K562 (cell line): ENCODE measurements around the gene CALHM4. TPM values are rescaled to one million over a fixed set of nuclear protein-coding genes. Genes with fewer than 3 reads are reported as not detected.

ENCODE experiments used
- ATAC-seq: fragments of 200-7000 bp; cut with Tn5 transposase; 3 replicates; pipeline ENCODE4 v1.9.1; 2020; ENCODE audit warnings: moderate library complexity
- BruUV-seq: library from RNA; stranded (reverse); fragments of 400-500 nt; replicated peaks from 2 replicates; lab custom pipeline; 2021; lab: Mats Ljungman, UMichigan
- CTCF ChIA-PET: fragments of 300-600 bp; formaldehyde crosslinking; extraction: SDS; loops from one replicate; lab custom pipeline; 2021; ENCODE audit warnings: low intra/inter-chr PET ratio; lab: Yijun Ruan, JAX
- POLR2A ChIA-PET: fragments of 300-600, 350-650 bp; sonication (Branson Sonifier 250); formaldehyde crosslinking; extraction: SDS; loops from one replicate; lab custom pipeline; 2021; ENCODE audit warnings: antibody characterized with exemption, inconsistent platforms; lab: Yijun Ruan, JAX
- DNase-seq, 4 experiments: peaks; one replicate each; pipeline versions ENCODE4 v3.0.0 to v3.0.0-alpha.2; 2011 to 2018; ENCODE audit warnings: low spot score in 3 of 4, mixed read lengths in 3 of 4; ENCODE audit errors: extremely low read depth in 1 of 4
- FAIRE-seq: peaks from 2 replicates; lab custom pipeline; 2011; peaks lifted over from hg19 to GRCh38; lab: Jason Lieb, UNC
- H2AFZ ChIP-seq: 2 replicates; pipeline ENCODE4 v1.6.0; 2011; ENCODE audit warnings: low read depth, low read length, control low read depth, inconsistent platforms
- H3K27ac ChIP-seq: fragments of 200-600 bp; 3 replicates; pipeline ENCODE4 v1.8.0; 2011; ENCODE audit warnings: low read depth, mild to moderate bottlenecking, control low read depth, inconsistent platforms, low read length, moderate library complexity, mixed read lengths; ENCODE audit errors: extremely low read depth
- H3K27me3 ChIP-seq, 2 experiments: fragments of 300-600 bp in 1 of 2; 2 replicates in 1 of 2; 3 replicates in 1 of 2; pipeline versions ENCODE4 v1.6.0 to v1.8.0; 2011; ENCODE audit warnings: inconsistent platforms in 2 of 2, low read length in 2 of 2, mild to moderate bottlenecking in 1 of 2, mixed read lengths in 1 of 2, moderate library complexity in 1 of 2; ENCODE audit not compliant: control insufficient read depth in 2 of 2, insufficient read depth in 2 of 2
- H3K36me3 ChIP-seq: fragments of 300-600 bp; 3 replicates; pipeline ENCODE4 v1.8.0; 2011; ENCODE audit warnings: mild to moderate bottlenecking, low read length, inconsistent platforms; ENCODE audit not compliant: control insufficient read depth, insufficient read depth
- H3K4me1 ChIP-seq, 2 experiments: fragments of 200-600 bp in 1 of 2; replicated peaks in 1 of 2; 2 replicates in 1 of 2; 3 replicates in 1 of 2; pipeline versions ENCODE4 v1.5.1 to v1.8.0; 2011; ENCODE audit warnings: inconsistent platforms in 2 of 2, low read length in 2 of 2, mild to moderate bottlenecking in 1 of 2, mixed read lengths in 1 of 2, moderate library complexity in 1 of 2; ENCODE audit not compliant: control insufficient read depth in 2 of 2, insufficient read depth in 2 of 2
- H3K4me2 ChIP-seq: 2 replicates; pipeline ENCODE4 v1.6.1; 2011; ENCODE audit warnings: low read length, control low read depth, inconsistent platforms, mixed read lengths; ENCODE audit not compliant: insufficient read depth
- H3K4me3 ChIP-seq: fragments of 200-600 bp; sonication (generic), shearing (Covaris generic); 2 replicates; pipeline ENCODE4 v1.5.1; 2016; ENCODE audit warnings: control low read depth, inconsistent platforms
- H3K79me2 ChIP-seq: fragments of 200-600 bp; 3 replicates; pipeline ENCODE4 v1.8.0; 2011; ENCODE audit warnings: low read length, inconsistent platforms; ENCODE audit not compliant: control insufficient read depth, insufficient read depth
- H3K9ac ChIP-seq, 2 experiments: 2 replicates each; pipeline versions ENCODE4 v1.6.0 to v1.6.1; 2011; ENCODE audit warnings: low read depth in 2 of 2, low read length in 2 of 2, control low read depth in 1 of 2, inconsistent platforms in 1 of 2, mild to moderate bottlenecking in 1 of 2, mixed read lengths in 1 of 2; ENCODE audit not compliant: insufficient read depth in 1 of 2
- H3K9me1 ChIP-seq: one replicate; pipeline ENCODE4 v1.6.0; 2011; ENCODE audit warnings: inconsistent platforms, mild to moderate bottlenecking, low read length, moderate library complexity; ENCODE audit not compliant: control insufficient read depth, insufficient read depth
- H3K9me3 ChIP-seq: replicated peaks from 2 replicates; pipeline ENCODE4 v1.5.1; 2011; ENCODE audit warnings: low read depth, low read length, inconsistent platforms; ENCODE audit not compliant: control insufficient read depth, insufficient read depth
- H4K20me1 ChIP-seq: replicated peaks from 2 replicates; pipeline ENCODE4 v1.6.1; 2011; ENCODE audit warnings: low read length, inconsistent platforms, mixed read lengths; ENCODE audit not compliant: control insufficient read depth, insufficient read depth
- CREBBP ChIP-seq: IDR thresholded peaks from one replicate; pipeline ENCODE4 v1.6.1; 2012; ENCODE audit warnings: low read depth, mild to moderate bottlenecking, control low read depth, inconsistent platforms, low read length
- DMBX1 ChIP-seq: fragments of 250-450 bp; sonication (Bioruptor Pico); IDR thresholded peaks from 2 replicates; pipeline ENCODE4 v1.8.0; 2022; ENCODE audit warnings: inconsistent platforms, mild to moderate bottlenecking, moderate library complexity, borderline replicate concordance
- KDM1A ChIP-seq, 2 experiments: fragments of 450-650 bp; IDR thresholded peaks; 2 replicates each; pipeline ENCODE4 v1.6.1; 2016; ENCODE audit warnings: mild to moderate bottlenecking in 2 of 2
- MTA2 ChIP-seq: fragments of 450-650 bp; IDR thresholded peaks from 2 replicates; pipeline ENCODE4 v1.6.1; 2016; ENCODE audit warnings: low read depth
- POLR2A ChIP-seq: fragments of 450-650 bp; conservative IDR thresholded peaks from 2 replicates; pipeline ENCODE4 v1.6.1; 2016
- PTTG1 ChIP-seq: fragments of 450-650 bp; IDR thresholded peaks from 2 replicates; pipeline ENCODE4 v1.6.1; 2016; ENCODE audit warnings: low read depth, mild to moderate bottlenecking, missing genetic modification characterization, missing compliant biosample characterization
- RCOR1 ChIP-seq, 2 experiments: IDR thresholded peaks; 2 replicates each; pipeline ENCODE4 v1.6.1; 2012; ENCODE audit warnings: low read depth in 2 of 2, low read length in 2 of 2, borderline replicate concordance in 1 of 2, improper control_type of control experiment in 1 of 2
- TFAM ChIP-seq: fragments of 250-450 bp; sonication (Bioruptor Pico); conservative IDR thresholded peaks from 2 replicates; pipeline ENCODE4 v1.5.0; 2021; ENCODE audit warnings: mild to moderate bottlenecking, moderate library complexity
- ZNF695 ChIP-seq: fragments of 450-650 bp; formaldehyde crosslinking; IDR thresholded peaks from 2 replicates; pipeline ENCODE4 v1.4.0; 2020; ENCODE audit warnings: mild to moderate bottlenecking, moderate library complexity
- WGBS: fragments of 100-300 bp; shearing (Covaris generic); methylation state at CpG from one replicate; pipeline ENCODE4 v1.1.6; 2016; ENCODE audit warnings: low coverage, mixed read lengths; ENCODE audit not compliant: insufficient coverage; ENCODE audit errors: missing lambda C conversion rate; 5-methylcytosine and 5-hydroxymethylcytosine counted together
- in situ Hi-C: fragments of 300-500 bp; cut with MboI; formaldehyde crosslinking; loops from 4 replicates; pipeline ENCODE4 v1.15.0; 2018; ENCODE audit warnings: inconsistent platforms, mixed read lengths
- intact Hi-C: fragments of 100-400 bp; cut with micrococcal nuclease; formaldehyde crosslinking; loops from 2 replicates; pipeline ENCODE4 v1.14.2; 2022
- polyA plus RNA-seq, 8 experiments: library from polyadenylated mRNA; depleted of rRNA in 4 of 8; stranded (reverse) in 5 of 8; unstranded in 3 of 8; fragments of >200 nt; fragmentation: Nextera tagmentation in 2 of 8; fragmentation: Illumina TruSeq in 1 of 8; extraction: Ambion mirVana in 2 of 8; extraction: Trizol in 1 of 8; gene quantifications; 2 replicates each; pipeline versions ENCODE4 v1.2.1 to v1.2.3, GENCODE V29; 2011 to 2014; ENCODE audit warnings: inconsistent platforms in 1 of 8, missing spikeins in 1 of 8
- total RNA-seq, 7 experiments: library from RNA; depleted of rRNA in 6 of 7; stranded (reverse); fragments of >200 nt in 6 of 7; fragmentation: Illumina TruSeq in 2 of 7; extraction: Trizol in 2 of 7; gene quantifications; 2 replicates each; pipeline versions ENCODE4 v1.2.1 to v1.2.3, GENCODE V29; 2011 to 2021; ENCODE audit warnings: low replicate concordance in 1 of 7
- TF ChIP-seq, protein P1 (sequence below): fragments of 250-450 bp; sonication (Bioruptor Pico); IDR thresholded peaks from 2 replicates; pipeline ENCODE4 v1.5.0; 2020; ENCODE audit warnings: mild to moderate bottlenecking, borderline replicate concordance
- TF ChIP-seq, protein P2 (sequence below): fragments of 250-450 bp; sonication (Bioruptor Pico); IDR thresholded peaks from 2 replicates; pipeline ENCODE4 v1.4.0; 2020; ENCODE audit warnings: mild to moderate bottlenecking, moderate library complexity, borderline replicate concordance

CALHM4 gene
- total and polyA plus RNA-seq, 9 of the 15 experiments (the other 6 are each of a cell fraction or from before 2014, with no cell fraction given) = not detected

DNA sequence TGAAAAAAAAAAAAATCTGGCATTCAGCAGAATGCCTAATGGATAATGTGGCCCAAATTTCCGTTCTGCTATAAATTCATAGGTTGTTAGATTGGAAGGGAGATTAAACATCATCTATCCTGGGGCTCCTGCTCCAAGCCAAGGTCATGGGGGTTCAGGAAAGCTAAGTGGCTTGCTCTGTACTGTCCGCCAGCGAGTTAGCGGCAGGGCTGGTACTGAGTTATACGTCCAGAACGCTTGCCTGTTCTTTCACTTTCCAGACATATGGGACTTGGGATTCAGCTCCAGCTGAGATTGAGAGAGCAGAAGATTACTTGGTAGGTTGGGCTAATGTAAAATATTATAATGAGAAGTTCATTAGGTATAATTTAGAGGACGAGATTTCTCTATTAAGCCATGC is 18.6 kb downstream of the CALHM4 start:
- H3K36me3 ChIP-seq = peaks cover 37% of the 10 kb centered on the region
- H4K20me1 ChIP-seq = no peaks in the 10 kb centered on the region
- POLR2A ChIA-PET = interaction anchor here (1.1 to 2.5 kb wide), 4 partner anchors 10 to 43 kb away, joined by 3 to 11 read pairs (median 4); no protein-coding TSS in a partner anchor
- TF ChIP-seq RCOR1 (IDR thresholded peaks at IDR 0.05; ENCODE audit: borderline replicate concordance in 1 of 2, low read depth in 2 of 2, low read length in 2 of 2) = 0 out of 4 replicates have a peak, but pooled peaks of 1 of the 2 experiments have one; percentile 10
- TF ChIP-seq TFAM (CRISPR knock-in tag) = no peak
- TF ChIP-seq, all 486 proteins: peak for 1
- H3K4me3 ChIP-seq = peak overlapping the region; percentile 82
- H3K4me1 ChIP-seq = peaks cover 0 to 22% of the 10 kb centered on the region in 2 experiments; a peak in 4 of 5 replicates
- no peaks in the 10 kb centered on the region for H3K9me3 ChIP-seq
- no TSS peak for BruUV-seq
- H3K79me2 ChIP-seq = peaks cover 62% of the 10 kb centered on the region
- CTCF ChIA-PET = no interaction called here
- no peaks in the 10 kb centered on the region for H3K9me1 ChIP-seq
- H2AFZ ChIP-seq = 0 out of 2 replicates have a peak overlapping the region, but pooled peaks have one; percentile 89
- ATAC-seq (peak; percentile 55), DNase-seq (peak; percentile 13 to 60 (median 27)), FAIRE-seq (peak; percentile 48)
- in situ Hi-C loops = no loop called here
- peak overlapping the region; percentile 85 for H3K4me2 ChIP-seq
- intact Hi-C loops = no loop called here
- peak overlapping the region; percentile 83 for H3K27ac ChIP-seq
- WGBS = 0% methylated on average over 7 of the region's 7 CpGs
- H3K9ac ChIP-seq = peak overlapping the region; percentile 74 to 86; a peak in 3 of 4 replicates
- no peaks in the 10 kb centered on the region for H3K27me3 ChIP-seq

DNA sequence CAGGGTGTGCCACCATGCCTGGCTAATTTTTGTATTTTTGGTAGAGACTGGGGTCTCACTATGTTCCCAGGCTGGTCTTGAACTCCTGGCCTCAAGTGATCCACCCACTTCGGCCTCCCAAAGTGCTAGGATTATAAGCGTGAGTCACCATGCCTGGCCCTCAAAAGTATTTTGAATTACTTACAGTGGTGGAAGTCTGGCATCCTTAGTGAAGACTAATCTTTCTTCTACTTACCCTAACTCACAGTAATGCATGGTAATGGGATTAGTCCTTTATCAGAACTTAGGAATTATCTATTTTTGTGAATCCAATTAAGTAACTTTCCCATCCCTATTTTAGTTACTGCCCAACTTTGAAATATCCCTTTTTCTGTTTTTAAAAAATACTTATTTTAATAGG is 21.7 kb downstream of the CALHM4 start:
- no peak overlapping the region for H3K9ac ChIP-seq
- no peak overlapping the region for H3K4me2 ChIP-seq
- DNase-seq = no peak
- ChIA-PET POLR2A (no interaction called here), CTCF (no interaction called here)
- H3K9me1 ChIP-seq = no peaks in the 10 kb centered on the region
- no peaks in the 10 kb centered on the region for H3K27me3 ChIP-seq
- H3K79me2 ChIP-seq = peaks cover 77% of the 10 kb centered on the region
- H3K9me3 ChIP-seq = no peaks in the 10 kb centered on the region
- peaks cover 60% of the 10 kb centered on the region for H3K36me3 ChIP-seq
- intact Hi-C loops = loop anchor here (5.0 kb wide), 1 partner anchor 72 kb away; no protein-coding TSS in a partner anchor
- in situ Hi-C loops = no loop called here
- H3K4me1 ChIP-seq = peaks cover 0 to 12% of the 10 kb centered on the region in 2 experiments; a peak in 3 of 5 replicates
- no peak overlapping the region for H3K27ac ChIP-seq
- H2AFZ ChIP-seq = no peak overlapping the region
- 88% methylated on average over 2 of the region's 2 CpGs for WGBS
- FAIRE-seq = no peak
- H3K4me3 ChIP-seq = no peak overlapping the region
- no peak for ATAC-seq
- no peaks in the 10 kb centered on the region for H4K20me1 ChIP-seq
- no TSS peak for BruUV-seq
- no peak for TF ChIP-seq DMBX1 (CRISPR knock-in tag)
- TF ChIP-seq MTA2 = no peak
- no peak for TF ChIP-seq CREBBP
- TF ChIP-seq POLR2A = no peak
- no peak for TF ChIP-seq ZNF695 (CRISPR knock-in tag)
- TF ChIP-seq PTTG1 (tag) = no peak
- no peak for TF ChIP-seq KDM1A (IDR thresholded peaks at IDR 0.05)
- TF ChIP-seq, protein P1, sequence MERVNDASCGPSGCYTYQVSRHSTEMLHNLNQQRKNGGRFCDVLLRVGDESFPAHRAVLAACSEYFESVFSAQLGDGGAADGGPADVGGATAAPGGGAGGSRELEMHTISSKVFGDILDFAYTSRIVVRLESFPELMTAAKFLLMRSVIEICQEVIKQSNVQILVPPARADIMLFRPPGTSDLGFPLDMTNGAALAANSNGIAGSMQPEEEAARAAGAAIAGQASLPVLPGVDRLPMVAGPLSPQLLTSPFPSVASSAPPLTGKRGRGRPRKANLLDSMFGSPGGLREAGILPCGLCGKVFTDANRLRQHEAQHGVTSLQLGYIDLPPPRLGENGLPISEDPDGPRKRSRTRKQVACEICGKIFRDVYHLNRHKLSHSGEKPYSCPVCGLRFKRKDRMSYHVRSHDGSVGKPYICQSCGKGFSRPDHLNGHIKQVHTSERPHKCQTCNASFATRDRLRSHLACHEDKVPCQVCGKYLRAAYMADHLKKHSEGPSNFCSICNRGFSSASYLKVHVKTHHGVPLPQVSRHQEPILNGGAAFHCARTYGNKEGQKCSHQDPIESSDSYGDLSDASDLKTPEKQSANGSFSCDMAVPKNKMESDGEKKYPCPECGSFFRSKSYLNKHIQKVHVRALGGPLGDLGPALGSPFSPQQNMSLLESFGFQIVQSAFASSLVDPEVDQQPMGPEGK = no peak
- TF ChIP-seq, protein P2, sequence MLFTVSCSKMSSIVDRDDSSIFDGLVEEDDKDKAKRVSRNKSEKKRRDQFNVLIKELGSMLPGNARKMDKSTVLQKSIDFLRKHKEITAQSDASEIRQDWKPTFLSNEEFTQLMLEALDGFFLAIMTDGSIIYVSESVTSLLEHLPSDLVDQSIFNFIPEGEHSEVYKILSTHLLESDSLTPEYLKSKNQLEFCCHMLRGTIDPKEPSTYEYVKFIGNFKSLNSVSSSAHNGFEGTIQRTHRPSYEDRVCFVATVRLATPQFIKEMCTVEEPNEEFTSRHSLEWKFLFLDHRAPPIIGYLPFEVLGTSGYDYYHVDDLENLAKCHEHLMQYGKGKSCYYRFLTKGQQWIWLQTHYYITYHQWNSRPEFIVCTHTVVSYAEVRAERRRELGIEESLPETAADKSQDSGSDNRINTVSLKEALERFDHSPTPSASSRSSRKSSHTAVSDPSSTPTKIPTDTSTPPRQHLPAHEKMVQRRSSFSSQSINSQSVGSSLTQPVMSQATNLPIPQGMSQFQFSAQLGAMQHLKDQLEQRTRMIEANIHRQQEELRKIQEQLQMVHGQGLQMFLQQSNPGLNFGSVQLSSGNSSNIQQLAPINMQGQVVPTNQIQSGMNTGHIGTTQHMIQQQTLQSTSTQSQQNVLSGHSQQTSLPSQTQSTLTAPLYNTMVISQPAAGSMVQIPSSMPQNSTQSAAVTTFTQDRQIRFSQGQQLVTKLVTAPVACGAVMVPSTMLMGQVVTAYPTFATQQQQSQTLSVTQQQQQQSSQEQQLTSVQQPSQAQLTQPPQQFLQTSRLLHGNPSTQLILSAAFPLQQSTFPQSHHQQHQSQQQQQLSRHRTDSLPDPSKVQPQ (CRISPR knock-in tag) = no peak
